ENCODE measurements around the gene LPP.
A peak's percentile ranks its signal among the peaks of the same experiment; 100 is the strongest.
"Not testable (repeated sequence)": the region's sequence is repeated elsewhere in the genome, so short reads cannot be mapped to it uniquely, and the experiment has no call there.

LPP gene

GRCh38 chr3:188440340-188440972 is 286.5 kb downstream of the LPP start:
- no peaks in the 10 kb centered on the region for H3K36me3 ChIP-seq (ENCODE audit: insufficient read depth, low read length)
- H3K9ac ChIP-seq (ENCODE audit: low read depth, low read length) = no peak overlapping the region
- TF ChIP-seq CTCF (IDR thresholded peaks at IDR 0.05; ENCODE audit: borderline replicate concordance, extremely low read depth, low read length, poor library complexity, severe bottlenecking) (no peak), EZH2 (IDR thresholded peaks at IDR 0.05; ENCODE audit: borderline replicate concordance, low read depth, low read length, severe bottlenecking) (no peak)
- H3K27me3 ChIP-seq (ENCODE audit: insufficient read depth, low read length, poor library complexity) = no peaks in the 10 kb centered on the region
- no peaks in the 10 kb centered on the region for H4K20me1 ChIP-seq (ENCODE audit: insufficient read depth, low read length)
- no peaks in the 10 kb centered on the region for H3K9me3 ChIP-seq (ENCODE audit: insufficient read depth, low read length, severe bottlenecking)
- no peak overlapping the region for H3K4me3 ChIP-seq (ENCODE audit: low read depth in 1 of 2, low read length in 2 of 2)
- H3K27ac ChIP-seq (ENCODE audit: low read length) = no peak overlapping the region
- DNase-seq (no peak), ATAC-seq (ENCODE audit: insufficient read depth, low read depth) (no peak)
- H3K79me2 ChIP-seq (ENCODE audit: insufficient read depth, low read length) = no peaks in the 10 kb centered on the region
- H2AFZ ChIP-seq (ENCODE audit: low read depth, low read length) = no peak overlapping the region
- no peak overlapping the region for H3K4me2 ChIP-seq (ENCODE audit: insufficient read depth, low read length)
- peaks cover 21% of the 10 kb centered on the region for H3K4me1 ChIP-seq (ENCODE audit: insufficient read depth, low read length)

- no peak overlapping the region for H2AFZ ChIP-seq (ENCODE audit: low read depth, low read length)
- no peak overlapping the region for H3K4me3 ChIP-seq (ENCODE audit: low read depth in 1 of 2, low read length in 2 of 2)
- DNase-seq (no peak), ATAC-seq (ENCODE audit: insufficient read depth, low read depth) (no peak)
- no peaks in the 10 kb centered on the region for H3K79me2 ChIP-seq (ENCODE audit: insufficient read depth, low read length)
- no peaks in the 10 kb centered on the region for H4K20me1 ChIP-seq (ENCODE audit: insufficient read depth, low read length)
- peaks cover 39% of the 10 kb centered on the region for H3K4me1 ChIP-seq (ENCODE audit: insufficient read depth, low read length)
- H3K27ac ChIP-seq (ENCODE audit: low read length) = no peak overlapping the region
- H3K9ac ChIP-seq (ENCODE audit: low read depth, low read length) = no peak overlapping the region
- TF ChIP-seq CTCF (IDR thresholded peaks at IDR 0.05; ENCODE audit: borderline replicate concordance, extremely low read depth, low read length, poor library complexity, severe bottlenecking) (no peak), EZH2 (IDR thresholded peaks at IDR 0.05; ENCODE audit: borderline replicate concordance, low read depth, low read length, severe bottlenecking) (no peak)
- no peaks in the 10 kb centered on the region for H3K27me3 ChIP-seq (ENCODE audit: insufficient read depth, low read length, poor library complexity)
- H3K9me3 ChIP-seq (ENCODE audit: insufficient read depth, low read length, severe bottlenecking) = no peaks in the 10 kb centered on the region
- H3K36me3 ChIP-seq (ENCODE audit: insufficient read depth, low read length) = no peaks in the 10 kb centered on the region
- H3K4me2 ChIP-seq (ENCODE audit: insufficient read depth, low read length) = no peak overlapping the region
These were observed 288.5 kb downstream of the LPP start for GRCh38 chr3:188442430-188442829.

- not testable (repeated sequence) for H3K4me2 ChIP-seq (ENCODE audit: insufficient read depth, low read length); DNase-seq; H3K27ac ChIP-seq (ENCODE audit: low read length); H3K9me3 ChIP-seq (ENCODE audit: insufficient read depth, low read length, severe bottlenecking); H3K27me3 ChIP-seq (ENCODE audit: insufficient read depth, low read length, poor library complexity); H3K79me2 ChIP-seq (ENCODE audit: insufficient read depth, low read length); ATAC-seq (ENCODE audit: insufficient read depth, low read depth); H2AFZ ChIP-seq (ENCODE audit: low read depth, low read length); H3K9ac ChIP-seq (ENCODE audit: low read depth, low read length); H3K4me3 ChIP-seq (ENCODE audit: low read depth in 1 of 2, low read length in 2 of 2); H4K20me1 ChIP-seq (ENCODE audit: insufficient read depth, low read length); H3K36me3 ChIP-seq (ENCODE audit: insufficient read depth, low read length)
- H3K4me1 ChIP-seq (ENCODE audit: insufficient read depth, low read length) = peaks cover 21% of the 10 kb centered on the region
These were observed 291.2 kb downstream of the LPP start for GRCh38 chr3:188445175-188445574.

- H3K9ac ChIP-seq (ENCODE audit: low read depth, low read length) = peak overlapping the region; percentile 30; the same call in 1 of the 2 replicates
- H3K4me1 ChIP-seq (ENCODE audit: insufficient read depth, low read length) = peaks cover 21% of the 10 kb centered on the region
- no peak for TF ChIP-seq CTCF (IDR thresholded peaks at IDR 0.05; ENCODE audit: borderline replicate concordance, extremely low read depth, low read length, poor library complexity, severe bottlenecking)
- no peak for TF ChIP-seq EZH2 (IDR thresholded peaks at IDR 0.05; ENCODE audit: borderline replicate concordance, low read depth, low read length, severe bottlenecking)
- peak overlapping the region; percentile 78 for H3K27ac ChIP-seq (ENCODE audit: low read length)
- no peaks in the 10 kb centered on the region for H3K79me2 ChIP-seq (ENCODE audit: insufficient read depth, low read length)
- ATAC-seq (ENCODE audit: insufficient read depth, low read depth) = peak; percentile 47
- no peaks in the 10 kb centered on the region for H4K20me1 ChIP-seq (ENCODE audit: insufficient read depth, low read length)
- H2AFZ ChIP-seq (ENCODE audit: low read depth, low read length) = no peak overlapping the region
- DNase-seq = peak; percentile 21
- no peak overlapping the region for H3K4me3 ChIP-seq (ENCODE audit: low read depth in 1 of 2, low read length in 2 of 2)
- no peaks in the 10 kb centered on the region for H3K9me3 ChIP-seq (ENCODE audit: insufficient read depth, low read length, severe bottlenecking)
- no peaks in the 10 kb centered on the region for H3K27me3 ChIP-seq (ENCODE audit: insufficient read depth, low read length, poor library complexity)
- no peaks in the 10 kb centered on the region for H3K36me3 ChIP-seq (ENCODE audit: insufficient read depth, low read length)
- H3K4me2 ChIP-seq (ENCODE audit: insufficient read depth, low read length) = peak overlapping the region; percentile 38; the same call in 1 of the 2 replicates
These were observed 292.1 kb downstream of the LPP start for GRCh38 chr3:188446014-188446413.

Data from DND-41 (cell line).